H1 (cell line): ENCODE results near the gene ZNF629. TPM values are rescaled to one million over a fixed set of nuclear protein-coding genes. Genes with fewer than 3 reads are reported as not detected.

Experiments
- CTCF ChIA-PET: fragments of 300-600 bp; sonication (Branson Sonifier 250); formaldehyde crosslinking; loops from one replicate; lab custom pipeline; 2021; ENCODE audit not compliant: partially characterized antibody; lab: Charles Lee
- POLR2A ChIA-PET: fragments of 300-600 bp; sonication (Branson Sonifier 250); formaldehyde crosslinking; loops from one replicate; lab custom pipeline; 2021; ENCODE audit warnings: inconsistent platforms; ENCODE audit not compliant: partially characterized antibody; lab: Charles Lee
- DNase-seq, 2 experiments: peaks; one replicate each; pipeline versions ENCODE4 v3.0.0 to v3.0.0-alpha.2; 2010 to 2022; ENCODE audit warnings: low spot score in 2 of 2, low read depth in 1 of 2, mixed read lengths in 1 of 2
- FAIRE-seq: peaks from 2 replicates; lab custom pipeline; 2011; peaks lifted over from hg19 to GRCh38; lab: Jason Lieb, UNC
- H2AFZ ChIP-seq: 2 replicates; pipeline ENCODE4 v1.8.1; 2012; ENCODE audit warnings: low read length, inconsistent platforms
- H2AK5ac ChIP-seq: 2 replicates; pipeline ENCODE4 v1.6.1; 2013; ENCODE audit warnings: low read depth, low read length
- H2BK120ac ChIP-seq: replicated peaks from 2 replicates; pipeline ENCODE3; 2013; ENCODE audit warnings: low read depth, low read length, inconsistent platforms
- H2BK12ac ChIP-seq: 2 replicates; pipeline ENCODE4 v1.6.1; 2013; ENCODE audit warnings: low read depth, low read length
- H2BK15ac ChIP-seq: 2 replicates; pipeline ENCODE4 v1.6.1; 2013; ENCODE audit warnings: low read length
- H2BK20ac ChIP-seq: 2 replicates; pipeline ENCODE4 v1.6.1; 2013; ENCODE audit warnings: low read length
- H2BK5ac ChIP-seq: 2 replicates; pipeline ENCODE4 v1.6.1; 2013; ENCODE audit warnings: low read depth, low read length
- H3K14ac ChIP-seq: 2 replicates; pipeline ENCODE4 v1.6.1; 2013; ENCODE audit warnings: inconsistent platforms; ENCODE audit not compliant: insufficient read length
- H3K18ac ChIP-seq: 2 replicates; pipeline ENCODE4 v1.6.1; 2013; ENCODE audit warnings: low read length; ENCODE audit errors: extremely low read depth
- H3K23ac ChIP-seq: 2 replicates; pipeline ENCODE4 v1.6.1; 2013; ENCODE audit warnings: inconsistent platforms; ENCODE audit not compliant: insufficient read length
- H3K23me2 ChIP-seq: 2 replicates; pipeline ENCODE4 v1.6.1; 2013; ENCODE audit warnings: low read depth, low read length
- H3K27ac ChIP-seq: 2 replicates; pipeline ENCODE4 v1.6.1; 2011; ENCODE audit warnings: low read depth, low read length, inconsistent platforms
- H3K27me3 ChIP-seq, 4 experiments: replicated peaks in 1 of 4; 1 replicate in 1 of 4; 2 replicates in 3 of 4; pipeline versions ENCODE4 v1.6.1 to v1.8.1; 2011 to 2013; ENCODE audit warnings: low read length in 3 of 4, mild to moderate bottlenecking in 3 of 4, inconsistent platforms in 2 of 4, mixed read lengths in 2 of 4, moderate library complexity in 1 of 4; ENCODE audit not compliant: control insufficient read depth in 3 of 4, insufficient read depth in 3 of 4; ENCODE audit errors: extremely low read depth in 1 of 4
- H3K36me3 ChIP-seq, 4 experiments: 2 replicates each; pipeline versions ENCODE4 v1.6.1 to v1.8.1; 2011 to 2013; ENCODE audit warnings: mild to moderate bottlenecking in 4 of 4, low read length in 3 of 4, moderate library complexity in 2 of 4, control low read depth in 1 of 4, inconsistent platforms in 1 of 4; ENCODE audit not compliant: insufficient read depth in 4 of 4, control insufficient read depth in 2 of 4
- H3K4ac ChIP-seq: replicated peaks from 2 replicates; pipeline ENCODE3; 2013; ENCODE audit warnings: low read length, low read depth, mixed read lengths, inconsistent platforms; ENCODE audit not compliant: insufficient read length
- H3K4me1 ChIP-seq, 4 experiments: replicated peaks in 1 of 4; 1 replicate in 1 of 4; 2 replicates in 3 of 4; pipeline versions ENCODE4 v1.6.1 to v1.8.1; 2011 to 2013; ENCODE audit warnings: low read length in 3 of 4, inconsistent platforms in 2 of 4, mixed read lengths in 1 of 4; ENCODE audit not compliant: insufficient read depth in 4 of 4, control insufficient read depth in 3 of 4
- H3K4me2 ChIP-seq, 2 experiments: 2 replicates each; pipeline versions ENCODE4 v1.6.1 to v1.8.1; 2011 to 2013; ENCODE audit warnings: low read depth in 2 of 2, low read length in 2 of 2, control low read depth in 1 of 2, inconsistent platforms in 1 of 2, mild to moderate bottlenecking in 1 of 2; ENCODE audit not compliant: insufficient read depth in 1 of 2
- H3K4me3 ChIP-seq, 4 experiments: fragments of 200-600, 300-600 bp in 1 of 4; sonication (generic), shearing (Covaris generic), sonication (Bioruptor Twin) in 1 of 4; 2 replicates each; pipeline versions ENCODE4 v1.5.1 to v1.8.1; 2011 to 2016; ENCODE audit warnings: low read length in 4 of 4, low read depth in 3 of 4, control low read depth in 2 of 4, inconsistent platforms in 2 of 4, mild to moderate bottlenecking in 2 of 4, mixed read lengths in 1 of 4, moderate library complexity in 1 of 4; ENCODE audit not compliant: insufficient read depth in 2 of 4; ENCODE audit errors: extremely low read depth in 1 of 4
- H3K56ac ChIP-seq: replicated peaks from 2 replicates; pipeline ENCODE3; 2013; ENCODE audit warnings: low read depth, mild to moderate bottlenecking, mixed read lengths, low read length, inconsistent platforms; ENCODE audit not compliant: insufficient read length
- H3K79me1 ChIP-seq: 2 replicates; pipeline ENCODE4 v1.6.1; 2013; ENCODE audit warnings: low read depth, low read length, control low read depth
- H3K79me2 ChIP-seq, 2 experiments: 2 replicates each; pipeline versions ENCODE4 v1.6.1 to v1.8.1; 2012 to 2013; ENCODE audit warnings: low read length in 2 of 2, mild to moderate bottlenecking in 2 of 2, inconsistent platforms in 1 of 2; ENCODE audit not compliant: insufficient read depth in 2 of 2, control insufficient read depth in 1 of 2
- H3K9ac ChIP-seq, 4 experiments: replicated peaks in 1 of 4; 1 replicate in 1 of 4; 2 replicates in 3 of 4; pipeline versions ENCODE4 v1.6.1 to v1.8.1; 2011 to 2013; ENCODE audit warnings: low read depth in 3 of 4, low read length in 3 of 4, control low read depth in 2 of 4, mild to moderate bottlenecking in 2 of 4, moderate library complexity in 2 of 4, inconsistent platforms in 1 of 4; ENCODE audit errors: extremely low read depth in 1 of 4
- H3K9me3 ChIP-seq, 2 experiments: 2 replicates each; pipeline versions ENCODE4 v1.6.1 to v1.8.1; 2012 to 2013; ENCODE audit warnings: mild to moderate bottlenecking in 2 of 2, moderate library complexity in 2 of 2, control low read depth in 1 of 2, inconsistent platforms in 1 of 2, low read depth in 1 of 2, low read length in 1 of 2, mixed read lengths in 1 of 2; ENCODE audit not compliant: insufficient read depth in 2 of 2
- H4K20me1 ChIP-seq, 2 experiments: replicated peaks in 1 of 2; 2 replicates each; pipeline versions ENCODE3 to v1.8.1; 2011 to 2013; ENCODE audit warnings: inconsistent platforms in 2 of 2, low read length in 2 of 2, mild to moderate bottlenecking in 1 of 2; ENCODE audit not compliant: insufficient read depth in 2 of 2, control insufficient read depth in 1 of 2
- H4K5ac ChIP-seq: 2 replicates; pipeline ENCODE4 v1.6.1; 2013; ENCODE audit warnings: low read length, low read depth, mixed read lengths, inconsistent platforms; ENCODE audit not compliant: insufficient read length
- H4K8ac ChIP-seq: 2 replicates; pipeline ENCODE4 v1.8.0; 2013; ENCODE audit warnings: mild to moderate bottlenecking, moderate library complexity, low read length, inconsistent platforms; ENCODE audit not compliant: insufficient read depth; ENCODE audit errors: extremely low read depth
- H4K91ac ChIP-seq: replicated peaks from 2 replicates; pipeline ENCODE3; 2013; ENCODE audit warnings: low read length, mixed read lengths, inconsistent platforms; ENCODE audit not compliant: insufficient read length
- NANOG ChIP-seq: IDR thresholded peaks from 2 replicates; pipeline ENCODE4 v1.6.1; 2011; ENCODE audit warnings: low read length, low read depth, mild to moderate bottlenecking, inconsistent platforms; ENCODE audit not compliant: insufficient read depth, poor library complexity, severe bottlenecking
- NRF1 ChIP-seq: IDR thresholded peaks from 2 replicates; pipeline ENCODE4 v1.6.1; 2011; ENCODE audit warnings: mild to moderate bottlenecking, low read depth, low read length, improper control_type of control experiment
- POLR2A ChIP-seq, 2 experiments: IDR thresholded peaks; 1 replicate in 1 of 2; 2 replicates in 1 of 2; pipeline ENCODE4 v1.6.1; 2011; ENCODE audit warnings: low read depth in 2 of 2, low read length in 2 of 2, mild to moderate bottlenecking in 2 of 2; ENCODE audit errors: control extremely low read depth in 1 of 2
- POU5F1 ChIP-seq: IDR thresholded peaks from 2 replicates; pipeline ENCODE4 v1.6.1; 2011; ENCODE audit warnings: low read depth, mild to moderate bottlenecking, low read length, moderate library complexity
- SP1 ChIP-seq: IDR thresholded peaks from 2 replicates; pipeline ENCODE4 v1.6.1; 2011; ENCODE audit warnings: low read depth, low read length
- SP4 ChIP-seq: IDR thresholded peaks from 2 replicates; pipeline ENCODE4 v1.6.1; 2012; ENCODE audit warnings: low read length, inconsistent platforms
- TAF7 ChIP-seq: optimal IDR thresholded peaks from 2 replicates; pipeline ENCODE3; 2011; ENCODE audit warnings: low read depth, mild to moderate bottlenecking, inconsistent platforms, low read length, moderate library complexity, borderline replicate concordance
- WGBS, 2 experiments: shearing (Covaris generic) in 1 of 2; methylation state at CpG; one replicate each; pipeline versions ENCODE4 v1.1.6 to v1.1.7; 2013 to 2015; ENCODE audit warnings: low lambda C conversion rate in 2 of 2, mixed read lengths in 2 of 2, inconsistent platforms in 1 of 2, low coverage in 1 of 2, missing lambda C conversion rate in 1 of 2; ENCODE audit not compliant: insufficient replicate concordance in 2 of 2, insufficient coverage in 1 of 2, insufficient read length in 1 of 2; ENCODE audit errors: extremely low coverage in 1 of 2, missing lambda C conversion rate in 1 of 2; 5-methylcytosine and 5-hydroxymethylcytosine counted together
- polyA plus RNA-seq, 7 experiments: library from polyadenylated mRNA; depleted of rRNA in 3 of 7; stranded (reverse) in 5 of 7; unstranded in 2 of 7; fragments of >200 nt in 5 of 7; fragments of 200-250 nt in 2 of 7; gene quantifications; 1 replicate in 5 of 7; 2 replicates in 1 of 7; 4 replicates in 1 of 7; pipeline versions ENCODE4 v1.2.1 to v1.2.3, GENCODE V29; 2011 to 2013; ENCODE audit warnings: missing spikeins in 2 of 7, mixed read lengths in 2 of 7
- total RNA-seq: library from RNA; stranded (reverse); fragmentation: NEBNext Ultra II Directional; extraction: Animal tissue kit (Norgen Biotek cat#: 25700); gene quantifications from 2 replicates; pipeline ENCODE4 v1.2.1, GENCODE V29; 2021

The ZNF629 gene
- total and polyA plus RNA-seq, 2 of the 8 experiments (the other 6 are each of a cell fraction or from before 2014, with no cell fraction given): 11.0 to 19.5 TPM

- no peak overlapping the region for H2AFZ ChIP-seq
- H3K4ac ChIP-seq: peak overlapping the region; percentile 2
- H4K20me1 ChIP-seq: peaks cover 4 to 35% of the 10 kb centered on the region in 2 experiments
- peak overlapping the region; percentile 59 for H4K5ac ChIP-seq
- H2BK20ac ChIP-seq: no peak overlapping the region
- no peaks in the 10 kb centered on the region; the same call in 1 of the 2 replicates for H3K79me1 ChIP-seq
- H2BK12ac ChIP-seq: peak overlapping the region; percentile 68; the same call in 1 of the 2 replicates
- ChIA-PET CTCF (interaction anchor here (0.8 to 1.4 kb wide), 2 partner anchors 13 to 38 kb away, joined by 3 to 4 read pairs; no protein-coding TSS in a partner anchor), POLR2A (interaction anchor here (0.8 to 6.5 kb wide), 34 partner anchors 6 to 178 kb away, joined by 3 to 63 read pairs (median 4); partner anchors contain the start of genes CFAP119, CTF1, FBXL19 and PHKG2)
- no peak overlapping the region for H3K23ac ChIP-seq
- H2BK120ac ChIP-seq: peak overlapping the region; percentile 39
- H3K9me3 ChIP-seq: no peaks in the 10 kb centered on the region
- peaks cover 0 to 11% (median 5%) of the 10 kb centered on the region in 4 experiments; a peak in 5 of 7 replicates for H3K4me1 ChIP-seq
- H4K8ac ChIP-seq: peak overlapping the region; percentile 99
- no peaks in the 10 kb centered on the region for H3K79me2 ChIP-seq
- peaks cover 4% of the 10 kb centered on the region; the same call in 1 of the 2 replicates for H3K23me2 ChIP-seq
- DNase-seq (peak; percentile 78 to 89), FAIRE-seq (no peak)
- peaks cover 12 to 30% (median 24%) of the 10 kb centered on the region in 4 experiments for H3K36me3 ChIP-seq
- H3K27ac ChIP-seq: peak overlapping the region; percentile 89
- H2BK5ac ChIP-seq: peak overlapping the region; percentile 93
- H3K9ac ChIP-seq: peak overlapping the region; percentile 87 to 99 (median 94)
- peak overlapping the region; percentile 63 to 92 for H3K4me2 ChIP-seq
- H2BK15ac ChIP-seq: no peak overlapping the region
- H4K91ac ChIP-seq: peak overlapping the region; percentile 86
- H3K4me3 ChIP-seq: peak overlapping the region; percentile 67 to 84 (median 76)
- 2% methylated on average over 77 of the region's 81 CpGs; no CpG with 5 or more reads in 1 of the 2 experiments for WGBS, 2 experiments
- H2AK5ac ChIP-seq: no peak overlapping the region
- H3K56ac ChIP-seq: peak overlapping the region; percentile 88
- no peak overlapping the region for H3K14ac ChIP-seq
- H3K27me3 ChIP-seq: no peaks in the 10 kb centered on the region
- peak overlapping the region; percentile 88 for H3K18ac ChIP-seq
- TF ChIP-seq TAF7: peak; percentile 75
- no peak for TF ChIP-seq POU5F1
- TF ChIP-seq POLR2A (IDR thresholded peaks at IDR 0.05; ENCODE audit: control extremely low read depth in 1 of 2, low read depth in 2 of 2, low read length in 2 of 2): peak; percentile 85 to 87
- TF ChIP-seq SP1: no peak
- no peak for TF ChIP-seq NRF1
- peak; percentile 89 for TF ChIP-seq SP4
- TF ChIP-seq NANOG: no peak
These were observed 11.4 kb downstream of the ZNF629 start for GRCh38 chr16:30775392-30776188.
